ENCODE data around the gene METTL4.

The METTL4 gene

GRCh38 chr18:2515171-2515787 is 56.0 kb downstream of the METTL4 start:
- peak overlapping the region; percentile 70 for H3K4me2 ChIP-seq (ENCODE audit: low read length)
- peak overlapping the region; percentile 56 for H3K9ac ChIP-seq (ENCODE audit: low read depth, low read length)
- no peaks in the 10 kb centered on the region for H3K27me3 ChIP-seq (ENCODE audit: control insufficient read depth, insufficient read depth, low read length)
- no peaks in the 10 kb centered on the region for H3K9me3 ChIP-seq (replicated peaks; ENCODE audit: low read length)
- H3K36me3 ChIP-seq (ENCODE audit: insufficient read depth, low read length), result no peaks in the 10 kb centered on the region
- H3K4me1 ChIP-seq (ENCODE audit: control insufficient read depth, insufficient read depth, low read length), result peaks cover 35% of the 10 kb centered on the region
- peak overlapping the region; percentile 42 for H3K4me3 ChIP-seq (ENCODE audit: low read length)

- Histone ChIP-seq H3K4me2 (ENCODE audit: low read length) (no peak overlapping the region), H3K9ac (ENCODE audit: low read depth, low read length) (no peak overlapping the region), H3K4me3 (ENCODE audit: low read length) (no peak overlapping the region), H3K9me3 (replicated peaks; ENCODE audit: low read length) (no peaks in the 10 kb centered on the region), H3K27me3 (ENCODE audit: control insufficient read depth, insufficient read depth, low read length) (no peaks in the 10 kb centered on the region), H3K36me3 (ENCODE audit: insufficient read depth, low read length) (no peaks in the 10 kb centered on the region), H3K4me1 (ENCODE audit: control insufficient read depth, insufficient read depth, low read length) (peaks cover 35% of the 10 kb centered on the region)
Measured at GRCh38 chr18:2513616-2514015, 57.7 kb downstream of the METTL4 start.

- no peak overlapping the region for H3K9ac ChIP-seq (ENCODE audit: low read depth, low read length)
- H3K27me3 ChIP-seq (ENCODE audit: control insufficient read depth, insufficient read depth, low read length), result no peaks in the 10 kb centered on the region
- H3K9me3 ChIP-seq (replicated peaks; ENCODE audit: low read length), result no peaks in the 10 kb centered on the region
- H3K4me3 ChIP-seq (ENCODE audit: low read length), result no peak overlapping the region
- H3K4me1 ChIP-seq (ENCODE audit: control insufficient read depth, insufficient read depth, low read length), result peaks cover 35% of the 10 kb centered on the region
- no peaks in the 10 kb centered on the region for H3K36me3 ChIP-seq (ENCODE audit: insufficient read depth, low read length)
- H3K4me2 ChIP-seq (ENCODE audit: low read length), result no peak overlapping the region
Measured at GRCh38 chr18:2512059-2512458, 59.2 kb downstream of the METTL4 start.

GRCh38 chr18:2511451-2511850 is 59.9 kb downstream of the METTL4 start:
- H3K27me3 ChIP-seq (ENCODE audit: control insufficient read depth, insufficient read depth, low read length), result no peaks in the 10 kb centered on the region
- peaks cover 30% of the 10 kb centered on the region for H3K4me1 ChIP-seq (ENCODE audit: control insufficient read depth, insufficient read depth, low read length)
- no peak overlapping the region for H3K9ac ChIP-seq (ENCODE audit: low read depth, low read length)
- H3K4me2 ChIP-seq (ENCODE audit: low read length), result no peak overlapping the region
- H3K4me3 ChIP-seq (ENCODE audit: low read length), result no peak overlapping the region
- H3K36me3 ChIP-seq (ENCODE audit: insufficient read depth, low read length), result no peaks in the 10 kb centered on the region
- no peaks in the 10 kb centered on the region for H3K9me3 ChIP-seq (replicated peaks; ENCODE audit: low read length)

- H3K4me2 ChIP-seq (ENCODE audit: low read length), result no peak overlapping the region
- no peaks in the 10 kb centered on the region for H3K27me3 ChIP-seq (ENCODE audit: control insufficient read depth, insufficient read depth, low read length)
- no peaks in the 10 kb centered on the region for H3K9me3 ChIP-seq (replicated peaks; ENCODE audit: low read length)
- H3K36me3 ChIP-seq (ENCODE audit: insufficient read depth, low read length), result no peaks in the 10 kb centered on the region
- peaks cover 20% of the 10 kb centered on the region for H3K4me1 ChIP-seq (ENCODE audit: control insufficient read depth, insufficient read depth, low read length)
- H3K9ac ChIP-seq (ENCODE audit: low read depth, low read length), result no peak overlapping the region
- no peak overlapping the region for H3K4me3 ChIP-seq (ENCODE audit: low read length)
Measured at GRCh38 chr18:2510416-2510815, 60.9 kb downstream of the METTL4 start.

- no peaks in the 10 kb centered on the region for H3K9me3 ChIP-seq (replicated peaks; ENCODE audit: low read length)
Measured at GRCh38 chr18:2508678-2509077, 62.6 kb downstream of the METTL4 start.

GRCh38 chr18:2508155-2508554 is 63.1 kb downstream of the METTL4 start:
- H3K36me3 ChIP-seq (ENCODE audit: insufficient read depth, low read length), result no peaks in the 10 kb centered on the region
- H3K4me2 ChIP-seq (ENCODE audit: low read length), result no peak overlapping the region
- no peaks in the 10 kb centered on the region for H3K9me3 ChIP-seq (replicated peaks; ENCODE audit: low read length)
- no peaks in the 10 kb centered on the region for H3K27me3 ChIP-seq (ENCODE audit: control insufficient read depth, insufficient read depth, low read length)
- H3K4me1 ChIP-seq (ENCODE audit: control insufficient read depth, insufficient read depth, low read length), result no peaks in the 10 kb centered on the region
- H3K4me3 ChIP-seq (ENCODE audit: low read length), result no peak overlapping the region
- no peak overlapping the region for H3K9ac ChIP-seq (ENCODE audit: low read depth, low read length)

More at GRCh38 chr18:2508678-2509077, 62.6 kb downstream of the METTL4 start:
- no peaks in the 10 kb centered on the region for H3K27me3 ChIP-seq (ENCODE audit: control insufficient read depth, insufficient read depth, low read length)
- H3K9ac ChIP-seq (ENCODE audit: low read depth, low read length), result no peak overlapping the region
- H3K4me1 ChIP-seq (ENCODE audit: control insufficient read depth, insufficient read depth, low read length), result peaks cover 4% of the 10 kb centered on the region
- H3K4me2 ChIP-seq (ENCODE audit: low read length), result no peak overlapping the region
- no peaks in the 10 kb centered on the region for H3K36me3 ChIP-seq (ENCODE audit: insufficient read depth, low read length)
- H3K4me3 ChIP-seq (ENCODE audit: low read length), result no peak overlapping the region

- Histone ChIP-seq H3K9me3 (replicated peaks; ENCODE audit: low read length) (no peaks in the 10 kb centered on the region), H3K9ac (ENCODE audit: low read depth, low read length) (no peak overlapping the region), H3K27me3 (ENCODE audit: control insufficient read depth, insufficient read depth, low read length) (no peaks in the 10 kb centered on the region), H3K4me2 (ENCODE audit: low read length) (no peak overlapping the region), H3K4me1 (ENCODE audit: control insufficient read depth, insufficient read depth, low read length) (no peaks in the 10 kb centered on the region), H3K4me3 (ENCODE audit: low read length) (no peak overlapping the region), H3K36me3 (ENCODE audit: insufficient read depth, low read length) (no peaks in the 10 kb centered on the region)
Measured at GRCh38 chr18:2504642-2505041, 66.7 kb downstream of the METTL4 start.

GRCh38 chr18:2502880-2503279 is 68.4 kb downstream of the METTL4 start:
- Histone ChIP-seq H3K4me2 (ENCODE audit: low read length) (no peak overlapping the region), H3K4me1 (ENCODE audit: control insufficient read depth, insufficient read depth, low read length) (no peaks in the 10 kb centered on the region), H3K36me3 (ENCODE audit: insufficient read depth, low read length) (no peaks in the 10 kb centered on the region), H3K27me3 (ENCODE audit: control insufficient read depth, insufficient read depth, low read length) (no peaks in the 10 kb centered on the region), H3K4me3 (ENCODE audit: low read length) (no peak overlapping the region), H3K9me3 (replicated peaks; ENCODE audit: low read length) (no peaks in the 10 kb centered on the region), H3K9ac (ENCODE audit: low read depth, low read length) (no peak overlapping the region)

GRCh38 chr18:2502394-2502793 is 68.9 kb downstream of the METTL4 start:
- Histone ChIP-seq H3K9me3 (replicated peaks; ENCODE audit: low read length) (no peaks in the 10 kb centered on the region), H3K36me3 (ENCODE audit: insufficient read depth, low read length) (no peaks in the 10 kb centered on the region)

GRCh38 chr18:2497797-2498196 is 73.5 kb downstream of the METTL4 start:
- Histone ChIP-seq H3K27me3 (ENCODE audit: control insufficient read depth, insufficient read depth, low read length) (no peaks in the 10 kb centered on the region), H3K36me3 (ENCODE audit: insufficient read depth, low read length) (no peaks in the 10 kb centered on the region), H3K4me2 (ENCODE audit: low read length) (no peak overlapping the region)

More at GRCh38 chr18:2502394-2502793, 68.9 kb downstream of the METTL4 start:
- H3K4me1 ChIP-seq (ENCODE audit: control insufficient read depth, insufficient read depth, low read length), result no peaks in the 10 kb centered on the region
- no peak overlapping the region for H3K4me3 ChIP-seq (ENCODE audit: low read length)
- H3K4me2 ChIP-seq (ENCODE audit: low read length), result no peak overlapping the region
- no peaks in the 10 kb centered on the region for H3K27me3 ChIP-seq (ENCODE audit: control insufficient read depth, insufficient read depth, low read length)
- H3K9ac ChIP-seq (ENCODE audit: low read depth, low read length), result no peak overlapping the region

GRCh38 chr18:2495381-2495780 is 75.9 kb downstream of the METTL4 start:
- H3K9me3 ChIP-seq (replicated peaks; ENCODE audit: low read length), result no peaks in the 10 kb centered on the region
- no peaks in the 10 kb centered on the region for H3K4me1 ChIP-seq (ENCODE audit: control insufficient read depth, insufficient read depth, low read length)
- no peak overlapping the region for H3K4me2 ChIP-seq (ENCODE audit: low read length)
- H3K27me3 ChIP-seq (ENCODE audit: control insufficient read depth, insufficient read depth, low read length), result no peaks in the 10 kb centered on the region
- H3K9ac ChIP-seq (ENCODE audit: low read depth, low read length), result no peak overlapping the region
- H3K4me3 ChIP-seq (ENCODE audit: low read length), result no peak overlapping the region
- H3K36me3 ChIP-seq (ENCODE audit: insufficient read depth, low read length), result no peaks in the 10 kb centered on the region

More at GRCh38 chr18:2497797-2498196, 73.5 kb downstream of the METTL4 start:
- Histone ChIP-seq H3K4me1 (ENCODE audit: control insufficient read depth, insufficient read depth, low read length) (no peaks in the 10 kb centered on the region), H3K9ac (ENCODE audit: low read depth, low read length) (no peak overlapping the region), H3K9me3 (replicated peaks; ENCODE audit: low read length) (no peaks in the 10 kb centered on the region), H3K4me3 (ENCODE audit: low read length) (no peak overlapping the region)
